Measurements from ENCODE around the gene AGPAT2.

DNA sequence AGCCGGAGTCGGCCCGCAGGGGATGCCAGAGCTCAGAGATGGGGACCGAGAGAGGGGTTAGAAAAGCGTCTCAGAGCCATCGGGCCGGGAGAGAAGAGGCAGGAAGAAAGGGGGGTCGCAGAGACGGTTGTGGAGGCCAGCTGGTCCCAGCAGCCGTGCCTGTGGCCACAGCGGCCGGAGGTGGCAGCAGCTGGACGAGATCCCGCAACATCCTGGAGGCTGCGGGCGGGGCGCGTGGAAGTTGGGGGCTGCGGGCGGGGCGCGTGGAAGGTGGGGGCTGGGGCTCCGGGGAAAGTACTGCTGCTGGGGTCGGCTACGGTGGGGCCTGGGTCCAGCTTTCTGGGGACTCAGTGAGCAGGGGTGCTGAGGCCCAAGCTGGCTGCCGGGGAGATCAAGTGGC lies 59.0 kb downstream of the AGPAT2 start:
- TF ChIP-seq, protein P1, sequence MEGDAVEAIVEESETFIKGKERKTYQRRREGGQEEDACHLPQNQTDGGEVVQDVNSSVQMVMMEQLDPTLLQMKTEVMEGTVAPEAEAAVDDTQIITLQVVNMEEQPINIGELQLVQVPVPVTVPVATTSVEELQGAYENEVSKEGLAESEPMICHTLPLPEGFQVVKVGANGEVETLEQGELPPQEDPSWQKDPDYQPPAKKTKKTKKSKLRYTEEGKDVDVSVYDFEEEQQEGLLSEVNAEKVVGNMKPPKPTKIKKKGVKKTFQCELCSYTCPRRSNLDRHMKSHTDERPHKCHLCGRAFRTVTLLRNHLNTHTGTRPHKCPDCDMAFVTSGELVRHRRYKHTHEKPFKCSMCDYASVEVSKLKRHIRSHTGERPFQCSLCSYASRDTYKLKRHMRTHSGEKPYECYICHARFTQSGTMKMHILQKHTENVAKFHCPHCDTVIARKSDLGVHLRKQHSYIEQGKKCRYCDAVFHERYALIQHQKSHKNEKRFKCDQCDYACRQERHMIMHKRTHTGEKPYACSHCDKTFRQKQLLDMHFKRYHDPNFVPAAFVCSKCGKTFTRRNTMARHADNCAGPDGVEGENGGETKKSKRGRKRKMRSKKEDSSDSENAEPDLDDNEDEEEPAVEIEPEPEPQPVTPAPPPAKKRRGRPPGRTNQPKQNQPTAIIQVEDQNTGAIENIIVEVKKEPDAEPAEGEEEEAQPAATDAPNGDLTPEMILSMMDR (conservative IDR thresholded peaks at IDR 0.05 in 1 of 2, IDR thresholded peaks at IDR 0.05 in 1 of 2; ENCODE audit: low read depth in 1 of 2, low read length in 2 of 2) = no peak
- TF ChIP-seq EZH2 (IDR thresholded peaks at IDR 0.05; ENCODE audit: low read length, missing control alignments) = no peak

All from fibroblast of lung (primary cell).